HG03095 (cell line): ENCODE data around the gene EXOC2.

Experiments
- ATAC-seq: cut with Tn5 transposase; IDR thresholded peaks from one replicate; pipeline ENCODE4 v1.9.1; 2021; ENCODE audit warnings: moderate library complexity; ENCODE audit not compliant: unreplicated experiment

EXOC2 gene

GRCh38 chr6:449486-450419, 243.2 kb downstream of the EXOC2 start:
- ATAC-seq = no peak

DNA sequence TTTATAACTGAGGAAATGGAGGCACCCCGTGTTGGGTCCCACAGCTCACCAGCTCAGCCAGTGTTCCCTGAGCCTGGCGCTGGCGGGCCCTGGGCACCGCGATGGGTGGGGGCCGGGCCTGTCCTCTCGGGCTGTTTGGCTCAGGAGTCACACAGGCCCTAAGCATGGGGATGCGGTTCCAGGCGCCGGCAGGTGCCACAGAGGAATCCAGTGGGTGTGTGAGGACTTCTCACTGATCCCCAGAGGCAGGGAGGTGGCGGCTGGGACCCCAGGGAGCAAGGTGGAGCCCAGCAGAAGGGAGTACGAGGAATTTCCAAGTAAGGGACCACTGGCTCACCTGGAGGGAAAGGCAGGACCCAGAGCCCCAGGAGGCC, 243.9 kb downstream of the EXOC2 start:
- no peak for ATAC-seq

- ATAC-seq = no peak
These were observed 244.5 kb downstream of the EXOC2 start for GRCh38 chr6:448296-449056.

- ATAC-seq = no peak
These were observed 245.4 kb downstream of the EXOC2 start for GRCh38 chr6:447381-448165.

- no peak for ATAC-seq
These were observed 246.2 kb downstream of the EXOC2 start for GRCh38 chr6:446418-447366.

DNA sequence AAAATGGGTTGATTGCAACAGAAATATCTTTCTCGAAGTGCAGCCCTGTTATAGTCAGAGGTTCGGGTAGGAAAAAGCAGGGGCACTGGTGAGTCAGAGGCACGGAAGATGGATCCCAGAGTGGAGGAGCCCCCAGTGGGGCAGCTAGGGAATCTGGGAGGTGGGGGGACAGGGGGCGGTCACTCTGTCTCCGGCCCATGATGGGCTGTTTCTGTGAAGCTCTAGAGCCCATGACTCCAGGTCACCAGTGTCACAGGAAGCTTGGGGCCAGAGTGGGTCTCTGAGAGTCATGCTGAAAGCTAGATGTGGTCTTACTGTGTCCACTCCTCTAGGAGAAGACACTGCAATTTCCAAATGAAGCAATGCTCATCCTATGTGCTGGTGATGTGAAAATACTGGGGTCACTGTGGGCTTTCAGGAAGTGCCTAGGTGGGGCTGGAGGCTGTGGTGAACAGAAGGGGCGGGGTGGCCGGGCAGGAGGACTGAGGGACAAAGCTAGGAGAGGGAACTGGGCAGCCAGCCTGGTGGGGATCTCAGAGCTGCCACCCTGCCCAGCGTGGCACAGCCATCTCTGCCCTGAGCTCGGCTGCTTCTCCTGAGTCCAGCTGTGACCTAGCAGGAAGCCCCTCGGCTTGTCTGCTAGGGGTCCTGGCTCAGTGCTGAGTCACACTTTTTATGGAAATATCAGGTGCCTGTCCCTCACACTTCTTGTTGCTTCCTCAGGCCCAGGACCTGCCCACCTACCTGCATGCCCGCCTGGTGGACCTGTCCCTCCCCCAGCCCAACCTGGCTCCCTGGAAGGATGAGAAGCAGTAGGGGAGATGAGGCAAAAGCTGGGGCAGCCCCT, 247.1 kb downstream of the EXOC2 start:
- no peak for ATAC-seq

DNA sequence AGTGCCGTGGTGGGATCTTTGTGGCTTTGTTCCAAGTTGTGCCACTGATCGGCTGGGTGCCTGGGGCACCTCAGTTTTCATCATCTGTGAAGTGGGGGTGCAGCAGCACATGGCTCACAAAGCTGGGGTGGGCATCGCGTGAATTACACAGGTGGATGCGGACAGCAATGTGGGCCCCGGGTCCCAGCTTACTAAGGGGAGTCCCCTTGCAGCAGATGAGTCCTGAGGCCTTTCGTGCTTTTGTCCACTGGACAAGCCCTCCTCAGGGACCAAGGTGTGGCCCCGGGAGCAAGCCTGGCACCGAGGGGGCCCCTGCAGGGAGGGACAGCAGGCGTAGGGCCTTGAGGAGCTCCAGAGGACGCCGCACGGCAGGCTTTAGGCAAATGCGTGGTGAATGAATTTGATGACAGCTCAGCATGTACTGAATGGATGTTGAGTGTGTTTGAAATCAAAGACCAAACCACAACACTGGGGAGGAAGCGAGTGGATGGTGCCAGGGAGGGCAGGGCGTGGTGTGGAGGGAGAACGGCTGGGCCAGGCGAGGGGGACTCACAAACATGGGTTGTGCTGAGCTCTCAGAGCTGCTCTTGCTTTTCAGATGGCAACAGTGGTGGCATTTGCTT, 248.2 kb downstream of the EXOC2 start:
- ATAC-seq = no peak

DNA sequence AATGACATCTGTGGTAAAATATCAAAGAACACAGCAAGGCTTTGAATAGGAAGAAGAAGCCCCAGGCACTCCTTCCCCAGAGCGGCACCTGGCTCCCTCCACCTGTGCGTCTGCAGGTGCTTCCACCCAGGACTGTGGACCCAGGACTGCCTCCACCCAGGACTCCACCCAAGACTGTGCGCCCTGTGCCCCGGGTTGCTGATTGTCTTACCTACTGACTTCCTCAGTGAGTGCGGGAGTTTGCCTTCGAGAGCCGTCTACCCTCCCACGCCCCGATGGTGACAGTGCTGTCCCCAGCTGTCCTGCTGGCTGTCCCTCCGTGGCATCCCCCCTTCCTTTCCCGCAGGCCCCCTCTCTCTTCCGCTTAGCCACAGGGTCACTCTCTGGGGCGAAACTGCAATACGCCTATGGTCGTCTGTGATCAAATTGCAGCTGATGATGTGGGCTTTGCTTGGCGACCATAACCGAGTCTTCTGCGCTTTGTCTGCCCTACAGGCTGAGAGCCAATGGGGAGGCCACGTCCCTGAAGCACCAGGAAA, 249.2 kb downstream of the EXOC2 start:
- ATAC-seq = no peak

DNA sequence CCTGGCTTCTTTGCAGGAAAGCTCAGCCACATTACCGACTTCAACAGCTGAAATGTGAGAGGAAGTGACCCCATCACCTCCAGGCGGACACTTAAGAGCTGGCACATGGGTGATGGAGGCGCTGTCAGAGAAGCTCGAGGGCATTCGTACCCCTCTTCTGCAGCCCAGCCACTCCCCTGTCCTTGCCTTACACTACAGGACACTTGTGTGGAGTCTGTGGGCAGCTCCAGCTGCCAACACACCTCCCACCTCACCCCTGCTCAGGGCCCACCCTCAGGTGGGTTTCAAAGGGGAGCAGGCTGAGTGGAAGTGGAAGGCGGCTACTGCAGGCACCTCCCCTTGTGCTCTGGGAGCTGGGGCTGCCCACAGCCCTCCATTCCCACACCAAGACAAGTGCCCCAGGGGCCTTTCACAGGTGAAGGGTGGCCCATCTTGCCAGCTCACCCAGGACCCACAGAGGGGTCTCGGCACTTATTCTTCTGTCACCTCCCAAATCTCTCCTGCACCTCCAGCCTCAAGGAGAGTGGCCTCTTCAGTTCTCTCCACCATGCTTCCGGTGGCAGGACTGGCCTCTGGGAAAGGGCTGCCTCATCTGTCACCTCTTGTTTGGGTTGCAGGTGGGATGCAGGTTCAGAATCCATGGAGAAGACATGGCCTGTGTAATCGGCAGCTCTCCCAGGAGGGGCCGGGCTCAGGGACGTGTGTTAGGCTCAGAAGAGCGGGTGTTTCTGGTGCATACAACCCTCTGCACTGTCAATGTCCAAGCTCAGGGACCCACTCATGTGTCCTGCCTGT, 251.6 kb downstream of the EXOC2 start:
- ATAC-seq = no peak

DNA sequence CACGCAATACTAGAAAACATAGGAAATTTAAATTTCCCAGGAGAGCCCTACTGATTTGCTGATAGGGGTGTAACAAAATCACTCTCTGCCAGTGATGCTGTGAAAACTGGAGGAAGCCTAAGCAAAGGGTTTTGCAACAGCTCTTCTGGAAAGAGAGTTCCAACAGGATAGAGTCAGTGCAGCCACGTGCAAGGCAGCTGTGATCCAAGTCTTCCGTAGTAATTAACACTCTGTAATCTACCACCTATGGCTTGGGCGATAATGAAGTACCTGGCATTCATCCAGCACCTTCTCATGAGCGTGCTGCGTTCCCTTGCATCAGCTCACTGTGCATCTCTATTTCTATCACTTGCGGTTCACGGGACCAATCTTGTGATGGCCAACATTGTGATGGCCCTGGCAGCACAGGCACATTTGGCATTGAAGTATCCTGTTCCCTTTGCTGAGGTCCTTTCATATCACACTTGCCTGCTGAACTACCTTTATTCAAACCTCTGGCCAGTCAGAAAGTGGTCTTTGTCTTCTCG, 253.2 kb downstream of the EXOC2 start:
- ATAC-seq = no peak

GRCh38 chr6:438634-439170, 254.2 kb downstream of the EXOC2 start:
- no peak for ATAC-seq

DNA sequence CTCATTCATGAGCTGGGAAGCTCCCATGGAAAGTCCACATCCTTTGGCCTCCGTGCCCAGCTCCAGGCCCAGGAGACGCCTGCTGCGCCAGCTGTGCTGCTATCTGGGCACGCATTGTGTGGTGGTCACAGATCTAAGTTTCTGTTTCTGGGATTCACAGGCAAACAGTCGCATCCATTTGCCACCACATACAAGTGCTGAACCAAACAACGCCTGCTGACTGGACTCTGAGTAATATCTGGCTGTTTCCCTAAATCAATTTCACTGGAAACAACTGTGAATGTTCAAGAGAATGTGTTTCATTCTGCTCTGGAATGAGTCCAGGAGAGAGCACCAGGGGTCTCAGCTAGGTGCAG, 255.9 kb downstream of the EXOC2 start:
- ATAC-seq = no peak

- ATAC-seq = no peak
These were observed 256.5 kb downstream of the EXOC2 start for GRCh38 chr6:436308-437036.

GRCh38 chr6:435441-436307, 257.3 kb downstream of the EXOC2 start:
- no peak for ATAC-seq
